GM21528 (cell line): ENCODE results near the gene RPS6KA5.
"Not testable (repeated sequence)": the region's sequence is repeated elsewhere in the genome, so short reads cannot be mapped to it uniquely, and the experiment has no call there.

Source experiments
- ATAC-seq: cut with Tn5 transposase; IDR thresholded peaks from one replicate; pipeline ENCODE4 v1.9.1; 2021; ENCODE audit warnings: mild to moderate bottlenecking, moderate library complexity; ENCODE audit not compliant: unreplicated experiment, low FRiP score

RPS6KA5 gene

GRCh38 chr14:90844321-90844720 is 216.1 kb downstream of the RPS6KA5 start:
- no peak for ATAC-seq

GRCh38 chr14:90842726-90843125 is 217.7 kb downstream of the RPS6KA5 start:
- ATAC-seq: no peak

- ATAC-seq: not testable (repeated sequence)
These were observed 219.8 kb downstream of the RPS6KA5 start for GRCh38 chr14:90840667-90841066.

- no peak for ATAC-seq
These were observed 220.6 kb downstream of the RPS6KA5 start for GRCh38 chr14:90839889-90840266.

- no peak for ATAC-seq
These were observed 221.2 kb downstream of the RPS6KA5 start for GRCh38 chr14:90839024-90839888.

GRCh38 chr14:90838531-90838930 is 221.9 kb downstream of the RPS6KA5 start:
- ATAC-seq: not testable (repeated sequence)

GRCh38 chr14:90837355-90837754 is 223.1 kb downstream of the RPS6KA5 start:
- no peak for ATAC-seq

- no peak for ATAC-seq
These were observed 223.8 kb downstream of the RPS6KA5 start for GRCh38 chr14:90836692-90837063.

GRCh38 chr14:90831821-90832220 is 228.6 kb downstream of the RPS6KA5 start:
- ATAC-seq: no peak

GRCh38 chr14:90830931-90831701 is 229.3 kb downstream of the RPS6KA5 start:
- no peak for ATAC-seq

- no peak for ATAC-seq
These were observed 230.8 kb downstream of the RPS6KA5 start for GRCh38 chr14:90829677-90830076.

- ATAC-seq: peak; percentile 30
These were observed 231.6 kb downstream of the RPS6KA5 start for GRCh38 chr14:90828642-90829487.

GRCh38 chr14:90827919-90828610 is 232.4 kb downstream of the RPS6KA5 start:
- ATAC-seq: peak; percentile 97

- ATAC-seq: not testable (repeated sequence)
These were observed 236.9 kb downstream of the RPS6KA5 start for GRCh38 chr14:90823542-90823941.

GRCh38 chr14:90820958-90821357 is 239.5 kb downstream of the RPS6KA5 start:
- no peak for ATAC-seq

- ATAC-seq: no peak
These were observed 240.6 kb downstream of the RPS6KA5 start for GRCh38 chr14:90819734-90820393.

- no peak for ATAC-seq
These were observed 241.7 kb downstream of the RPS6KA5 start for GRCh38 chr14:90818715-90819114.

GRCh38 chr14:90816681-90817436 is 243.6 kb downstream of the RPS6KA5 start:
- no peak for ATAC-seq
